IMR-90 (cell line): ENCODE measurements around the gene NOX3. TPM values are rescaled to one million over a fixed set of nuclear protein-coding genes. Genes with fewer than 3 reads are reported as not detected.

Source experiments
- ATAC-seq: fragments of 200-7000 bp; cut with Tn5 transposase; 2 replicates; pipeline ENCODE4 v1.9.1; 2020; ENCODE audit warnings: low read depth, mild to moderate bottlenecking, moderate library complexity
- BruUV-seq: library from RNA; stranded (reverse); fragments of 400-500 nt; replicated peaks from 2 replicates; lab custom pipeline; 2021; lab: Mats Ljungman, UMichigan
- CTCF ChIA-PET: fragments of 300-600 bp; formaldehyde crosslinking; extraction: SDS; loops from one replicate; lab custom pipeline; 2021; ENCODE audit warnings: antibody characterized with exemption; lab: Yijun Ruan, JAX
- POLR2A ChIA-PET: fragments of 300-600 bp; sonication (Branson Sonifier 250); formaldehyde crosslinking; loops from one replicate; lab custom pipeline; 2022; ENCODE audit warnings: antibody characterized with exemption; ENCODE audit not compliant: unreplicated experiment; lab: Charles Lee
- DNase-seq: peaks from one replicate; pipeline ENCODE4 v3.0.0; 2013
- H2AFZ ChIP-seq: replicated peaks from 2 replicates; pipeline ENCODE3; 2013; ENCODE audit warnings: low read length, mild to moderate bottlenecking; ENCODE audit not compliant: poor library complexity
- H2AK5ac ChIP-seq: 2 replicates; pipeline ENCODE4 v1.6.1; 2013; ENCODE audit warnings: low read depth, low read length, inconsistent platforms
- H2AK9ac ChIP-seq: replicated peaks from 2 replicates; pipeline ENCODE3; 2013; ENCODE audit warnings: mild to moderate bottlenecking, low read depth, low read length, moderate library complexity; ENCODE audit not compliant: poor library complexity
- H2BK120ac ChIP-seq: 2 replicates; pipeline ENCODE4 v1.6.1; 2013; ENCODE audit warnings: low read depth, low read length, inconsistent platforms
- H2BK15ac ChIP-seq: 3 replicates; pipeline ENCODE4 v1.6.1; 2013; ENCODE audit warnings: low read depth, low read length, inconsistent platforms
- H2BK20ac ChIP-seq: 2 replicates; pipeline ENCODE4 v1.6.1; 2013; ENCODE audit warnings: low read depth, mild to moderate bottlenecking, inconsistent platforms, low read length, moderate library complexity
- H2BK5ac ChIP-seq: 2 replicates; pipeline ENCODE4 v1.6.1; 2013; ENCODE audit warnings: mild to moderate bottlenecking, low read depth, low read length, inconsistent platforms; ENCODE audit not compliant: poor library complexity, severe bottlenecking
- H3K14ac ChIP-seq: replicated peaks from 2 replicates; pipeline ENCODE4 v1.6.1; 2013; ENCODE audit warnings: low read depth, low read length, inconsistent platforms
- H3K18ac ChIP-seq: 2 replicates; pipeline ENCODE4 v1.6.1; 2013; ENCODE audit warnings: low read depth, low read length, control low read depth
- H3K23ac ChIP-seq: 2 replicates; pipeline ENCODE4 v1.6.1; 2013; ENCODE audit warnings: low read depth, low read length, inconsistent platforms
- H3K27ac ChIP-seq: 2 replicates; pipeline ENCODE4 v1.5.1; 2013; ENCODE audit warnings: mild to moderate bottlenecking, control low read depth, low read length; ENCODE audit not compliant: insufficient read depth
- H3K27me3 ChIP-seq: 2 replicates; pipeline ENCODE4 v1.6.1; 2013; ENCODE audit warnings: low read length; ENCODE audit not compliant: control insufficient read depth, insufficient read depth
- H3K36me3 ChIP-seq: 2 replicates; pipeline ENCODE4 v1.6.1; 2013; ENCODE audit warnings: low read length, mixed read lengths; ENCODE audit not compliant: control insufficient read depth, insufficient read depth
- H3K4ac ChIP-seq: 2 replicates; pipeline ENCODE4 v1.6.1; 2013; ENCODE audit warnings: low read depth, low read length, inconsistent platforms
- H3K4me1 ChIP-seq: 2 replicates; pipeline ENCODE4 v1.6.1; 2013; ENCODE audit warnings: low read length, mixed read lengths; ENCODE audit not compliant: control insufficient read depth, insufficient read depth
- H3K4me2 ChIP-seq: 2 replicates; pipeline ENCODE4 v1.6.1; 2013; ENCODE audit warnings: low read depth, mild to moderate bottlenecking, control low read depth, low read length, moderate library complexity
- H3K4me3 ChIP-seq: 2 replicates; pipeline ENCODE4 v1.5.1; 2013; ENCODE audit warnings: low read depth, mild to moderate bottlenecking, control low read depth, low read length, moderate library complexity; ENCODE audit not compliant: insufficient read depth
- H3K56ac ChIP-seq: 2 replicates; pipeline ENCODE4 v1.6.1; 2013; ENCODE audit warnings: low read length, inconsistent platforms; ENCODE audit not compliant: insufficient read depth; ENCODE audit errors: extremely low read depth
- H3K79me1 ChIP-seq, 2 experiments: 2 replicates each; pipeline ENCODE4 v1.6.1; 2013; ENCODE audit warnings: low read length in 2 of 2, inconsistent platforms in 1 of 2, low read depth in 1 of 2
- H3K9ac ChIP-seq: 2 replicates; pipeline ENCODE4 v1.6.1; 2013; ENCODE audit warnings: low read depth, low read length, control low read depth
- H3K9me1 ChIP-seq: 2 replicates; pipeline ENCODE4 v1.6.1; 2013; ENCODE audit warnings: low read length, inconsistent platforms; ENCODE audit not compliant: insufficient read depth
- H3K9me3 ChIP-seq: 2 replicates; pipeline ENCODE4 v1.6.1; 2013; ENCODE audit warnings: low read length; ENCODE audit not compliant: control insufficient read depth, insufficient read depth
- H4K20me1 ChIP-seq: 2 replicates; pipeline ENCODE4 v1.6.1; 2013; ENCODE audit warnings: low read length, inconsistent platforms; ENCODE audit not compliant: insufficient read depth
- H4K5ac ChIP-seq: 2 replicates; pipeline ENCODE4 v1.6.1; 2013; ENCODE audit warnings: mild to moderate bottlenecking, low read depth, low read length, control low read depth
- H4K8ac ChIP-seq, 2 experiments: 2 replicates each; pipeline ENCODE4 v1.6.1; 2013; ENCODE audit warnings: low read depth in 2 of 2, low read length in 2 of 2, control low read depth in 1 of 2, inconsistent platforms in 1 of 2
- H4K91ac ChIP-seq: 2 replicates; pipeline ENCODE4 v1.6.1; 2013; ENCODE audit warnings: low read depth, low read length, inconsistent platforms; ENCODE audit not compliant: insufficient read depth
- BHLHE40 ChIP-seq: fragments of 150-350 bp; IDR thresholded peaks from 2 replicates; pipeline ENCODE4 v1.6.1; 2016; ENCODE audit warnings: mild to moderate bottlenecking, low read depth, low read length
- CHD1 ChIP-seq: IDR thresholded peaks from 2 replicates; pipeline ENCODE4 v1.6.1; 2012; ENCODE audit warnings: low read depth, low read length, improper control_type of control experiment
- FOS ChIP-seq: fragments of 150-350 bp; IDR thresholded peaks from 2 replicates; pipeline ENCODE4 v1.6.1; 2016; ENCODE audit warnings: low read depth, low read length
- MAFK ChIP-seq: IDR thresholded peaks from 2 replicates; pipeline ENCODE4 v1.6.1; 2012; ENCODE audit warnings: low read depth, low read length, improper control_type of control experiment
- MAZ ChIP-seq: IDR thresholded peaks from 2 replicates; pipeline ENCODE4 v1.6.1; 2012; ENCODE audit warnings: low read depth, mild to moderate bottlenecking, low read length, improper control_type of control experiment, moderate library complexity, borderline replicate concordance
- MXI1 ChIP-seq: IDR thresholded peaks from 2 replicates; pipeline ENCODE4 v1.6.1; 2012; ENCODE audit warnings: low read depth, mild to moderate bottlenecking, low read length, moderate library complexity, borderline replicate concordance
- NFE2L2 ChIP-seq: fragments of 150-350 bp; IDR thresholded peaks from 2 replicates; pipeline ENCODE4 v1.6.1; 2016; ENCODE audit warnings: low read depth, mild to moderate bottlenecking, low read length
- POLR2A ChIP-seq: IDR thresholded peaks from 2 replicates; pipeline ENCODE4 v1.6.1; 2012; ENCODE audit warnings: mild to moderate bottlenecking, low read depth, low read length
- RAD21 ChIP-seq: IDR thresholded peaks from 2 replicates; pipeline ENCODE4 v1.6.1; 2012; ENCODE audit warnings: low read length, improper control_type of control experiment
- RCOR1 ChIP-seq: IDR thresholded peaks from 2 replicates; pipeline ENCODE4 v1.6.1; 2012; ENCODE audit warnings: mild to moderate bottlenecking, low read length, improper control_type of control experiment; ENCODE audit not compliant: insufficient replicate concordance
- RFX5 ChIP-seq: IDR thresholded peaks from 2 replicates; pipeline ENCODE4 v1.8.0; 2012; ENCODE audit warnings: low read depth, mild to moderate bottlenecking, low read length, moderate library complexity
- SMC3 ChIP-seq: fragments of 150-350 bp; IDR thresholded peaks from 2 replicates; pipeline ENCODE4 v1.6.1; 2016; ENCODE audit warnings: low read depth, mild to moderate bottlenecking, antibody characterized with exemption, low read length, moderate library complexity
- WGBS, 2 experiments: methylation state at CpG; one replicate each; pipeline versions ENCODE4 v1.1.5 to v1.1.7; 2013; ENCODE audit warnings: missing lambda C conversion rate in 2 of 2; ENCODE audit not compliant: insufficient read length in 1 of 2; ENCODE audit errors: extremely low coverage in 2 of 2; 5-methylcytosine and 5-hydroxymethylcytosine counted together
- dilution Hi-C: fragments of 300-500 bp; cut with HindIII; formaldehyde crosslinking; loops from one replicate; pipeline ENCODE4 v1.14.3; 2018; ENCODE audit warnings: low sequenced_read_pairs; ENCODE audit not compliant: unreplicated experiment
- in situ Hi-C: fragments of 300-500 bp; cut with MboI; formaldehyde crosslinking; loops from 3 replicates; pipeline ENCODE4 v1.14.3; 2019; ENCODE audit warnings: low sequenced_read_pairs, inconsistent platforms, mixed read lengths
- intact Hi-C: fragments of 100-400 bp; cut with micrococcal nuclease; formaldehyde crosslinking; loops from 2 replicates; pipeline ENCODE4 v1.10.0; 2022
- polyA plus RNA-seq, 3 experiments: library from polyadenylated mRNA; depleted of rRNA; stranded (reverse); fragments of >200 nt; gene quantifications; 2 replicates each; pipeline ENCODE4 v1.2.3, GENCODE V29; 2012; ENCODE audit warnings: low replicate concordance in 1 of 3
- total RNA-seq: library from RNA; depleted of rRNA; stranded (reverse); fragments of >200 nt; gene quantifications from 2 replicates; pipeline ENCODE4 v1.2.3, GENCODE V29; 2012
- TF ChIP-seq, protein P1 (sequence below): fragments of 150-350 bp; IDR thresholded peaks from 2 replicates; pipeline ENCODE4 v1.6.1; 2016; ENCODE audit warnings: low read depth, mild to moderate bottlenecking, low read length, moderate library complexity, borderline replicate concordance
- TF ChIP-seq, protein P2 (sequence below): conservative IDR thresholded peaks from 2 replicates; pipeline ENCODE4 v1.5.1; 2012; ENCODE audit warnings: mild to moderate bottlenecking, low read depth, low read length, improper control_type of control experiment

NOX3 gene
- total and polyA plus RNA-seq, 2 of the 4 experiments (the other 2 are of a cell fraction) = not detected

- no CpG with 5 or more reads among the region's 4 CpGs for WGBS, 2 experiments
- intact Hi-C loops (no loop called here), in situ Hi-C loops (no loop called here)
These were observed 14.6 kb downstream of the NOX3 start for GRCh38 chr6:155441112-155441465.

More at GRCh38 chr6:155441112-155441465, 14.6 kb downstream of the NOX3 start:
- H3K27ac ChIP-seq = no peak overlapping the region
- dilution Hi-C loops = no loop called here
- BruUV-seq = no TSS peak
- H3K36me3 ChIP-seq = no peaks in the 10 kb centered on the region
- H4K91ac ChIP-seq = no peak overlapping the region
- CTCF ChIA-PET = no interaction called here
- no peak overlapping the region for H3K56ac ChIP-seq
- ATAC-seq (no peak), DNase-seq (no peak)
- H2BK20ac ChIP-seq = no peak overlapping the region
- no peak overlapping the region for H2AFZ ChIP-seq
- POLR2A ChIA-PET = no interaction called here
- H2BK15ac ChIP-seq = no peak overlapping the region
- H3K9me3 ChIP-seq = no peaks in the 10 kb centered on the region
- no peak overlapping the region for H3K4ac ChIP-seq
- H3K4me1 ChIP-seq = peaks cover 1% of the 10 kb centered on the region; the same call in 1 of the 2 replicates
- no peak overlapping the region for H4K5ac ChIP-seq
- no peak overlapping the region for H4K8ac ChIP-seq
- TF ChIP-seq RCOR1 (no peak), SMC3 (no peak), RAD21 (no peak), NFE2L2 (no peak), CHD1 (no peak), POLR2A (no peak), BHLHE40 (no peak), MAFK (no peak), FOS (no peak), RFX5 (no peak), MXI1 (no peak), MAZ (no peak)
- TF ChIP-seq, protein P1, sequence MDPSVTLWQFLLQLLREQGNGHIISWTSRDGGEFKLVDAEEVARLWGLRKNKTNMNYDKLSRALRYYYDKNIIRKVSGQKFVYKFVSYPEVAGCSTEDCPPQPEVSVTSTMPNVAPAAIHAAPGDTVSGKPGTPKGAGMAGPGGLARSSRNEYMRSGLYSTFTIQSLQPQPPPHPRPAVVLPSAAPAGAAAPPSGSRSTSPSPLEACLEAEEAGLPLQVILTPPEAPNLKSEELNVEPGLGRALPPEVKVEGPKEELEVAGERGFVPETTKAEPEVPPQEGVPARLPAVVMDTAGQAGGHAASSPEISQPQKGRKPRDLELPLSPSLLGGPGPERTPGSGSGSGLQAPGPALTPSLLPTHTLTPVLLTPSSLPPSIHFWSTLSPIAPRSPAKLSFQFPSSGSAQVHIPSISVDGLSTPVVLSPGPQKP = no peak
- TF ChIP-seq, protein P2, sequence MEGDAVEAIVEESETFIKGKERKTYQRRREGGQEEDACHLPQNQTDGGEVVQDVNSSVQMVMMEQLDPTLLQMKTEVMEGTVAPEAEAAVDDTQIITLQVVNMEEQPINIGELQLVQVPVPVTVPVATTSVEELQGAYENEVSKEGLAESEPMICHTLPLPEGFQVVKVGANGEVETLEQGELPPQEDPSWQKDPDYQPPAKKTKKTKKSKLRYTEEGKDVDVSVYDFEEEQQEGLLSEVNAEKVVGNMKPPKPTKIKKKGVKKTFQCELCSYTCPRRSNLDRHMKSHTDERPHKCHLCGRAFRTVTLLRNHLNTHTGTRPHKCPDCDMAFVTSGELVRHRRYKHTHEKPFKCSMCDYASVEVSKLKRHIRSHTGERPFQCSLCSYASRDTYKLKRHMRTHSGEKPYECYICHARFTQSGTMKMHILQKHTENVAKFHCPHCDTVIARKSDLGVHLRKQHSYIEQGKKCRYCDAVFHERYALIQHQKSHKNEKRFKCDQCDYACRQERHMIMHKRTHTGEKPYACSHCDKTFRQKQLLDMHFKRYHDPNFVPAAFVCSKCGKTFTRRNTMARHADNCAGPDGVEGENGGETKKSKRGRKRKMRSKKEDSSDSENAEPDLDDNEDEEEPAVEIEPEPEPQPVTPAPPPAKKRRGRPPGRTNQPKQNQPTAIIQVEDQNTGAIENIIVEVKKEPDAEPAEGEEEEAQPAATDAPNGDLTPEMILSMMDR = no peak
- H2AK5ac ChIP-seq = no peak overlapping the region
- H2BK5ac ChIP-seq = no peak overlapping the region
- H4K20me1 ChIP-seq = no peaks in the 10 kb centered on the region
- no peaks in the 10 kb centered on the region for H3K79me1 ChIP-seq
- no peak overlapping the region for H3K14ac ChIP-seq
- H3K23ac ChIP-seq = no peak overlapping the region
- H3K9me1 ChIP-seq = 0 out of 2 replicates have a peak, but pooled peaks cover 4% of the 10 kb centered on the region
- H3K27me3 ChIP-seq = no peaks in the 10 kb centered on the region
- no peak overlapping the region for H3K4me3 ChIP-seq
- H3K4me2 ChIP-seq = no peak overlapping the region
- H2AK9ac ChIP-seq = no peak overlapping the region
- no peak overlapping the region for H3K18ac ChIP-seq
- no peak overlapping the region for H3K9ac ChIP-seq
- H2BK120ac ChIP-seq = no peak overlapping the region
